DND-41 (cell line): ENCODE results near the gene P2RY8.

ENCODE experiments used
- ATAC-seq: fragments of 200-7000 bp; cut with Tn5 transposase; 3 replicates; pipeline ENCODE4 v1.9.1; 2021; ENCODE audit warnings: low read depth; ENCODE audit not compliant: insufficient read depth
- DNase-seq: peaks from one replicate; pipeline ENCODE4 v3.0.0-alpha.2; 2020
- H2AFZ ChIP-seq: 2 replicates; pipeline ENCODE4 v1.6.0; 2012; ENCODE audit warnings: low read depth, low read length
- H3K27ac ChIP-seq: 2 replicates; pipeline ENCODE4 v1.5.1; 2012; ENCODE audit warnings: low read length, inconsistent platforms
- H3K27me3 ChIP-seq: fragments of 200-600 bp; sonication (generic); 2 replicates; pipeline ENCODE4 v1.6.0; 2012; ENCODE audit warnings: low read length, mild to moderate bottlenecking, inconsistent platforms; ENCODE audit not compliant: insufficient read depth, poor library complexity
- H3K36me3 ChIP-seq: 2 replicates; pipeline ENCODE4 v1.5.1; 2012; ENCODE audit warnings: low read length, inconsistent platforms; ENCODE audit not compliant: insufficient read depth
- H3K4me1 ChIP-seq: 2 replicates; pipeline ENCODE4 v1.5.1; 2012; ENCODE audit warnings: mild to moderate bottlenecking, low read length; ENCODE audit not compliant: insufficient read depth
- H3K4me2 ChIP-seq: 2 replicates; pipeline ENCODE4 v1.6.0; 2012; ENCODE audit warnings: mild to moderate bottlenecking, moderate library complexity, low read length, inconsistent platforms; ENCODE audit not compliant: insufficient read depth
- H3K4me3 ChIP-seq, 2 experiments: fragments of 200-600 bp in 1 of 2; shearing (Covaris generic) in 1 of 2; 2 replicates each; pipeline ENCODE4 v1.5.1; 2012 to 2016; ENCODE audit warnings: inconsistent platforms in 2 of 2, low read length in 2 of 2, mild to moderate bottlenecking in 2 of 2, low read depth in 1 of 2, moderate library complexity in 1 of 2
- H3K79me2 ChIP-seq: 2 replicates; pipeline ENCODE4 v1.6.0; 2012; ENCODE audit warnings: low read length, inconsistent platforms; ENCODE audit not compliant: insufficient read depth
- H3K9ac ChIP-seq: 2 replicates; pipeline ENCODE4 v1.6.0; 2012; ENCODE audit warnings: low read depth, mild to moderate bottlenecking, inconsistent platforms, low read length, moderate library complexity
- H3K9me3 ChIP-seq: 2 replicates; pipeline ENCODE4 v1.5.1; 2012; ENCODE audit warnings: low read length, moderate library complexity, mild to moderate bottlenecking, inconsistent platforms; ENCODE audit not compliant: insufficient read depth, severe bottlenecking
- H4K20me1 ChIP-seq: 2 replicates; pipeline ENCODE4 v1.6.0; 2012; ENCODE audit warnings: low read length; ENCODE audit not compliant: insufficient read depth
- EZH2 ChIP-seq: IDR thresholded peaks from 3 replicates; pipeline ENCODE4 v1.6.1; 2012; ENCODE audit warnings: borderline replicate concordance, low read depth, mild to moderate bottlenecking, moderate library complexity, low read length, inconsistent platforms; ENCODE audit not compliant: severe bottlenecking
- TF ChIP-seq, protein P1 (sequence below): IDR thresholded peaks from 2 replicates; pipeline ENCODE4 v1.5.1; 2012; ENCODE audit warnings: borderline replicate concordance, low read length, moderate library complexity, mild to moderate bottlenecking; ENCODE audit not compliant: poor library complexity, severe bottlenecking; ENCODE audit errors: extremely low read depth

Gene P2RY8

DNA sequence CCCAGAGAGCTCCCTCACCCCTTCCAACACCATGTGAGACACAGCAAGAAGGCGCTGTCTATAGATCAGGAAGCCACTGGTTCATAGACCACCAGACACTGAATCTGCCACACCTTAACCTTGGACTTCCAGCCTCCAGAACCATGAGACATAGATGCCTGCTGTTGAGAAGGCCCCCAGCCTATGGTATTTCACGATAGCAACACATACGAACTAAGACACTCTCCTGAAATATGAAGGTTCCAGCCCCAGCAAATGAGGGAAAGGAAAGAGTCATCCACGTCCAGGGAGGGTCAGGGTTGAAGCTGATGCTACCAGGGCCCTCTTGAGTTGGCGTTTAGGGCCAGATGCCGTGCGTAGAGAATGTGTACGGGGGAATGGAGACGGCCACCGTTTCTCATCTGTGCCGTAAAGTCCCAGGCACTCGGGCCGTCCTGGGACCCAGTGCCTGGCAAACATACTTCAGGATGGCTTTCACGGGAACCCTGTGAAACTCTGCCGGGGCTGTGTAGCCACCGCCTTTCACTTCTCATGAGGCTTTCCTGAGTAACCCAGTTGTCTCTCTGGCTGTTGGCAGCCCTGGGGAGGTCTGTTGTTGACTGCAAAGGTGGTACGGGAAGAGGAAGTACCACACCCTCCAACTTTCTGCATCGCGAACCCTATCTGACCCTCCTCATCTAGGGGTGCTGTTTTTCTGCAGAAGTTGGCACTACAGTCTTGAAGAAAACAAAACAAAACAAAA is 17.7 kb upstream of the P2RY8 start:
- no peak for ATAC-seq
- DNase-seq = peak; percentile 2
- no peaks in the 10 kb centered on the region for H3K4me1 ChIP-seq

DNA sequence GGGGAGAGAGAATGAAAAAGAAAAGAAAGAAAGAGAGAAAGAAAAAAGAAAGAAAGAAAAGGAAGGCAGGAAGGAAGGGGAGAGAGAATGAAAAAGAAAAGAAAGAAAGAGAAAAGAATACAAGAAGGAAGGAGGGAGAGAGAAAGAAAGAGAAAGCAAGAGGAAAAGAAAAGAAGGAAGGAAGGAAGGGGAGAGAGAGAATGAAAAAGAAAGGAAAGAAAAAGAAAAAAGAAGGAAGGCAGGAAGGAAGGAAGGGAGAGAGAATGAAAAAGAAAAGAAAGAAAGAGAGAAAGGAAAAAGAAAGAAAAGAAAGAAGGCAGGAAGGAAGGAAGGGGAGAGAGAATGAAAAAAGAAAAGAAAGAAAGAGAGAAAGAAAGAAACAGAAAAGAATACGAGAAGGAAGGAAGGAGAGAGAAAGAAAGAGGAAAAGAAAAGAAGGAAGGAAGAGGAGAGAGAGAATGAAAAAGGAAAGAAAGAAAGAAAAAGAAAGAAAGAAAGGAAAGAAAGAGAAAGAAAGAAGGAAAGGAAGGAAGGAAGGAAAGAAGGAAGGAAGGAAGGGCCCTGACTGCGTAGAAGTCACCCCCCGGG is 15.1 kb upstream of the P2RY8 start:
- TF ChIP-seq EZH2 = no peak
- TF ChIP-seq, protein P1, sequence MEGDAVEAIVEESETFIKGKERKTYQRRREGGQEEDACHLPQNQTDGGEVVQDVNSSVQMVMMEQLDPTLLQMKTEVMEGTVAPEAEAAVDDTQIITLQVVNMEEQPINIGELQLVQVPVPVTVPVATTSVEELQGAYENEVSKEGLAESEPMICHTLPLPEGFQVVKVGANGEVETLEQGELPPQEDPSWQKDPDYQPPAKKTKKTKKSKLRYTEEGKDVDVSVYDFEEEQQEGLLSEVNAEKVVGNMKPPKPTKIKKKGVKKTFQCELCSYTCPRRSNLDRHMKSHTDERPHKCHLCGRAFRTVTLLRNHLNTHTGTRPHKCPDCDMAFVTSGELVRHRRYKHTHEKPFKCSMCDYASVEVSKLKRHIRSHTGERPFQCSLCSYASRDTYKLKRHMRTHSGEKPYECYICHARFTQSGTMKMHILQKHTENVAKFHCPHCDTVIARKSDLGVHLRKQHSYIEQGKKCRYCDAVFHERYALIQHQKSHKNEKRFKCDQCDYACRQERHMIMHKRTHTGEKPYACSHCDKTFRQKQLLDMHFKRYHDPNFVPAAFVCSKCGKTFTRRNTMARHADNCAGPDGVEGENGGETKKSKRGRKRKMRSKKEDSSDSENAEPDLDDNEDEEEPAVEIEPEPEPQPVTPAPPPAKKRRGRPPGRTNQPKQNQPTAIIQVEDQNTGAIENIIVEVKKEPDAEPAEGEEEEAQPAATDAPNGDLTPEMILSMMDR = no peak
- no peak overlapping the region for H3K4me3 ChIP-seq
- H4K20me1 ChIP-seq = no peaks in the 10 kb centered on the region
- no peaks in the 10 kb centered on the region for H3K79me2 ChIP-seq
- DNase-seq (no peak), ATAC-seq (no peak)
- no peaks in the 10 kb centered on the region for H3K36me3 ChIP-seq
- H2AFZ ChIP-seq = no peak overlapping the region
- H3K9ac ChIP-seq = no peak overlapping the region
- H3K27ac ChIP-seq = no peak overlapping the region
- no peaks in the 10 kb centered on the region for H3K4me1 ChIP-seq
- H3K4me2 ChIP-seq = no peak overlapping the region
- H3K9me3 ChIP-seq = no peaks in the 10 kb centered on the region
- no peaks in the 10 kb centered on the region for H3K27me3 ChIP-seq

More for the DNA sequence above, 17.7 kb upstream of the P2RY8 start:
- Histone ChIP-seq H3K9me3 (no peaks in the 10 kb centered on the region), H3K27ac (no peak overlapping the region; the same call in 1 of the 2 replicates), H3K27me3 (no peaks in the 10 kb centered on the region), H3K9ac (no peak overlapping the region), H4K20me1 (no peaks in the 10 kb centered on the region), H3K79me2 (no peaks in the 10 kb centered on the region), H3K36me3 (no peaks in the 10 kb centered on the region), H2AFZ (no peak overlapping the region), H3K4me2 (no peak overlapping the region), H3K4me3 (no peak overlapping the region)
- no peak for TF ChIP-seq EZH2
- TF ChIP-seq, protein P1 = no peak

DNA sequence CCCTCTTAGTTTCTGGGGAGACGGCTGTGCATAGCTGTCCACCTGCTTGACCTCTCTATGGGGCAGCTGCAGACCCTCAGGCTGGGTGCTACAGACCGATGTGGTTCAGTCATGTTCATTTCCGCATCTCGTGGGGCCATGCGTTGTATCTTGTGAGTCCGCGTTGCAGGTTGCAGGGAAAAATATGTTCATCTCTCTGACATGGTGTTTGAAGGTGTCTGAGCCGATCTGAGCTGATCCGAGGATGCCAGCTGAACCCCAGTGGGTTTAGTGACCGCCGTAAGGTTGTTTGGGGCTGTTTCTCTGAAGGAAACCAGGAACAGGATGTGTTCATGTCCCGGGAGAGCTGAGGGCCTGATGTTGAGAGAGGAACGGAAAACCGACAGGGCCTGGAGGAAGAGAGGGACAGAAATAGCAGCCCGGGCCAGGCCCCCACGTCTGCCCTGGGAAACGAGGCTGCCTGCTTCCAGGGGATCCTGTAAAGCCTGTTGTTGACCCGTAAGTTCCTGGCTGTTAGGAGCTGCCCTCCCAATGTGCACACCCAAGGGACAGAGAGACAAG is 9.8 kb upstream of the P2RY8 start:
- Histone ChIP-seq H3K4me3 (no peak overlapping the region), H3K9ac (no peak overlapping the region), H3K27ac (no peak overlapping the region), H3K4me2 (no peak overlapping the region), H2AFZ (no peak overlapping the region), H3K27me3 (no peaks in the 10 kb centered on the region), H3K9me3 (no peaks in the 10 kb centered on the region), H4K20me1 (no peaks in the 10 kb centered on the region), H3K4me1 (no peaks in the 10 kb centered on the region), H3K79me2 (no peaks in the 10 kb centered on the region), H3K36me3 (no peaks in the 10 kb centered on the region)
- DNase-seq (peak; percentile 2), ATAC-seq (no peak)
- TF ChIP-seq EZH2 = no peak
- TF ChIP-seq, protein P1 = no peak
